Uterus (tissue), 2 donors: ENCODE data around the gene BCL7C.

Experiments
- CTCF ChIP-seq, 4 experiments: fragments of 200-600 bp in 2 of 4; fragments of 450-650 bp in 2 of 4; sonication (generic) in 2 of 4; IDR thresholded peaks; one replicate each; pipeline ENCODE4 v1.5.1; 2016 to 2019; ENCODE audit warnings: antibody characterized with exemption in 4 of 4, mild to moderate bottlenecking in 2 of 4, moderate library complexity in 1 of 4
- POLR2A ChIP-seq, 2 donors: fragments of 450-650 bp; IDR thresholded peaks; one replicate each; pipeline ENCODE4 v1.6.1; 2016; ENCODE audit warnings: antibody characterized with exemption in 2 of 2, mild to moderate bottlenecking in 1 of 2, moderate library complexity in 1 of 2

GRCh38 chr16:30896261-30896888 lies 2.5 kb upstream of the BCL7C start, which contains the start of gene CTF1:
- TF ChIP-seq CTCF (IDR thresholded peaks at IDR 0.05) = no peak
- TF ChIP-seq POLR2A (IDR thresholded peaks at IDR 0.05) = peak; percentile 38 to 76
